ENCODE measurements around the gene PAH.

The PAH gene

GRCh38 chr12:102814691-102815367 lies 102.2 kb downstream of the PAH start:
- no peak for DNase-seq

DNA sequence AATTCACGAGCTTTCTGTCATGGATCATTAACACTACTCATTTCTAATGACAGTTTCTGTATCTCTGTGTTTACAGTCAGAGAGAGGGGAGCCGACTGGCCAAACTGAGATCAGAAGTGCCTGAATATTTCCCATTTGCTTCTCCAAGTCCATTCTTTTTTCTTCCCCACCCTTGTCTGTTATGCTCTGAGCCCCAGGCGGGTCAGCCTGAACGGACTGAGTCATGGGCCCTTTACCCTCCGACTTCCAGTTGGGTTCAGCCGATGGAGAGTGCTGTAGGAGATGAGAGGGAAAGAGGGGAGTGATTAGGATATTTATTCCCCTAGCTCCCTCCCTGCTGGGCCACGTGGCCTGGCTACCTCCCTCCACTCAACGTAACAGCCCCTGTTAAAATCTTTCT lies 104.7 kb downstream of the PAH start:
- no peak for DNase-seq

DNA sequence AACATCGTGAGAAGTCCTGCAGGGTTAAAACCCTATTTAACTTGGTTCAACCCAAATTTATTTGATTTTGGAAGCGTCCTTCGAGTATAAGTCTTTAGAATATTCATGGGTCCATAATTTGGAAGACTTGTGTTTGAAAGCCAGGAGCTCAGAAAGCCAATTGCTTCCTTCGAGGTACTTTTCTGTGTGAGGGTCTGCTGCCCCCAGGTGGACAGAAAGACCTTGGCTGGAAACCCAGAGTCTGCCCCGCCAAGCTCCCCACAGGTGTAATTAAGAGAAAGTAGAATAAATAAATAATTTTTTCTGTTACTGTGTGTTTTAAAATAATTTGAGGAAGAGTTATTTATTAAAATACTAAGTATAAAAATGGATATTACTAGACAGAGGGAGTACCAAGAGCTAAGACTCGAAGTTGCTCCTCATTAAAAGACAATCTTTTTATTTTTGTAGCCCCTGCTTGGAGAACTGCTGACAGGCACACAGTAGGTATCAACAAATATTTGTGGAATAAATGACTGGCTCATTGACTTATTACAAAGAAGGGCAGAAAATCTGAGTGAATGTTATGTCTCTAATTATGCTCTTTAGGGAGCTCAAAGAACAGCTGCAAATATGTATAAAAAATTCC lies 105.8 kb downstream of the PAH start:
- no peak for DNase-seq

GRCh38 chr12:102808412-102808811 lies 108.6 kb downstream of the PAH start:
- no peak for DNase-seq

DNA sequence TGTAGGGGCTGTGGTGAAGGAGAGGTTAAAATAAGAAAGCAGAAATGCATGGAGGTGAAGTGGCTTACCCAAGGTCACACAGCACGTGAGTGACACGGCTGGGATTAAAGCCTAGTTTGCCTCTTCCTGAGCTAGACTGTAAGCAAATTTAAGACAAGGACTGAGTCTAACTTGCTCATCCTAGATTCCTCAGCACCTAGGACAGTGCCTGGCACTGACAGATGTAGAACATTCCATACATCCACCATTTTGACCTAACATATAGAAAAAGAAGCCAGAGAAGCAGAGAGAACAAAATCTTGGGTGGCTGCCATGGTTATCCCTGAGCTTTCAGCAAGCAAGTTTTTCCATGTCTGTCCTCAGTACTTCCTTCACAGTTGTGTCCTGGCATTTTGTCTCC lies 110.5 kb downstream of the PAH start:
- DNase-seq, result no peak

GRCh38 chr12:102806110-102806509 lies 110.9 kb downstream of the PAH start:
- no peak for DNase-seq

DNA sequence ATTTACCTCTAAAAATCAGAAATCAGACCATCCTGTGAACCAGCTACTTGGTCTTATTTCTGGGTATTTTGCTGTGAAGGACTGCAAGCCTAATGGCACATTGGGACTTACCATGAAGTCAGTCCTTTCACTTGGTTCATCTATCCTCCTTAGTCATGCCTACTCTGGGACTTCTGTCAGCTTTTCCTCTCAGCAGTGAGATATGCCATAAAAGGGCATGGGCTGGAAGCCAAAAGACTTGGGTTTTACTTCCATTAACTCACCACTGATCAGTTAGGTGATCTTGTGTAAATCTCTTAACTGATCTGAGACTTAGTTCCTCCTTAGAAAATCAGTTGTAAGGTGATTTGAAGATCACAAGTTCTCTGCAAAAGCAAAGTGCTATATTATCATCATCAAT lies 116.5 kb downstream of the PAH start:
- DNase-seq, result no peak

DNA sequence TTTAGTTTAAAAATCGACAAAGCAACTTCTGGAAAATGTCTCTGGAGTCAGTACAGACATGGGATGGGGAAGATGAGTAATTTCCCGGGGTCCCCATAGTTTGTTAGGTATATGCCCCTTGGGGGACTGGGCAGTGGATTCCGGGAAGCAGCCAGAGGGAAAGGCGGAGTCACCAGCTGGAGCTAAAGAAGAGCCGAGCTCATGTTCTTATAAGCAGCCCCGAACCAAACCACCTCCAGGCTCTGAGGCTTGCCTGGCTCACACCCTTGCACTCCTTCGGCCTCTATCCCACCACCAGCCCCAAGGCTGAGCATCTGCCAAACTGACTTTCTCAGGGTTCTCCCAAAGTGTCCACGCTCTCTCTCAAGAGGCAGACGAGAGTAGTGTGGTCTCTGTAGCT lies 117.8 kb downstream of the PAH start:
- no peak for DNase-seq

DNA sequence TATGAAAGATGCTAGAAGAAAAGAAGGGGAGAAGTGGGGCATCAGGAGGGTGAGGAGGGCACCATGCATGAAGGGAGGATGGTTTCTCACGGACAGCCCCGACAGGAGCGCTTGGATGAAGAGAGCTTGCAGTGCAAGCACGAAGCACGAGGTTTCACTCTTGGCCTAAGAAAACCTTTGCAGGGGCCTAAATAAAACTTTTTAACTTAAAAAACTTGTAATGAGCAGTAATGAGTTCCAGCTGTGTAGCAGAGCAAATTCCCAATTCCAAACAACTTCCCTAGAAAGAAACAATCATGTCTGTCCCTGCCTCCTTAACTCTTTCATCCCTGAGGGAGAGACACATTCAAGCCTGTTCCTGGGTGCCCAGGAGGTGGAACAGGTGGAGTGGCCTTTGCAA lies 119.5 kb downstream of the PAH start:
- no peak for DNase-seq

GRCh38 chr12:102793921-102794320 lies 123.1 kb downstream of the PAH start:
- no peak for DNase-seq

All from GF-D8 (cell line).